Neural cell (in vitro differentiated cells): ENCODE measurements around the gene FMO2. TPM values are rescaled to one million over a fixed set of nuclear protein-coding genes. Genes with fewer than 3 reads are reported as not detected.

ENCODE experiments used
- H2AFZ ChIP-seq: fragments of 200-600, 300-800 bp; sonication (generic), shearing (Covaris generic); 2 replicates; pipeline ENCODE4 v1.6.0; 2014; ENCODE audit warnings: low read depth, mild to moderate bottlenecking, antibody characterized with exemption, low read length, moderate library complexity
- H3F3A ChIP-seq: fragments of 200-600 bp; shearing (Covaris generic); 2 replicates; pipeline ENCODE4 v1.6.1; 2016; ENCODE audit warnings: mild to moderate bottlenecking, moderate library complexity, mixed read lengths, antibody characterized with exemption, low read length; ENCODE audit not compliant: insufficient read depth, poor library complexity, severe bottlenecking
- H3K27ac ChIP-seq: fragments of 200-600, 300-800 bp; sonication (generic), shearing (Covaris generic); 2 replicates; pipeline ENCODE4 v1.5.1; 2014; ENCODE audit warnings: mild to moderate bottlenecking, low read length, moderate library complexity
- H3K27me3 ChIP-seq: fragments of 300-800, 200-600 bp; sonication (generic), shearing (Covaris generic); 2 replicates; pipeline ENCODE4 v1.6.0; 2014; ENCODE audit warnings: mild to moderate bottlenecking, low read depth, low read length, moderate library complexity; ENCODE audit not compliant: insufficient read depth
- H3K36me3 ChIP-seq: fragments of 300-800, 200-600 bp; sonication (generic), shearing (Covaris generic); 2 replicates; pipeline ENCODE4 v1.5.1; 2014; ENCODE audit warnings: mild to moderate bottlenecking, antibody characterized with exemption, low read length, moderate library complexity; ENCODE audit not compliant: insufficient read depth
- H3K4me2 ChIP-seq: fragments of 300-800, 200-600 bp; sonication (generic), shearing (Covaris generic); 2 replicates; pipeline ENCODE4 v1.6.0; 2014; ENCODE audit warnings: mild to moderate bottlenecking, low read length
- H3K4me3 ChIP-seq: fragments of 300-800, 200-600 bp; sonication (generic), shearing (Covaris generic); 2 replicates; pipeline ENCODE4 v1.5.1; 2014; ENCODE audit warnings: mild to moderate bottlenecking, low read length, moderate library complexity
- H3K79me2 ChIP-seq: fragments of 200-600 bp; shearing (Covaris generic); replicated peaks from 2 replicates; pipeline ENCODE4 v1.6.0; 2014; ENCODE audit warnings: mild to moderate bottlenecking, low read length, moderate library complexity; ENCODE audit not compliant: insufficient read depth
- H3K9ac ChIP-seq: fragments of 300-800, 200-600 bp; sonication (generic), shearing (Covaris generic); 2 replicates; pipeline ENCODE4 v1.6.1; 2016; ENCODE audit warnings: mild to moderate bottlenecking, low read length, mixed read lengths
- H3K9me2 ChIP-seq: fragments of 200-600 bp; shearing (Covaris generic); 2 replicates; pipeline ENCODE4 v1.6.1; 2016; ENCODE audit warnings: mild to moderate bottlenecking, low read length, mixed read lengths; ENCODE audit not compliant: insufficient read depth
- H3K9me3 ChIP-seq: fragments of 200-600, 300-800 bp; sonication (generic), shearing (Covaris generic); 2 replicates; pipeline ENCODE4 v1.6.1; 2016; ENCODE audit warnings: mild to moderate bottlenecking, mixed run types, low read length, moderate library complexity, mixed read lengths
- H4K20me1 ChIP-seq: fragments of 200-600 bp; shearing (Covaris generic); 2 replicates; pipeline ENCODE4 v1.6.1; 2016; ENCODE audit warnings: mild to moderate bottlenecking, mixed run types; ENCODE audit not compliant: insufficient read depth
- CTCF ChIP-seq: fragments of 450-650 bp; IDR thresholded peaks from 2 replicates; pipeline ENCODE4 v1.5.1; 2014; ENCODE audit warnings: antibody characterized with exemption, mild to moderate bottlenecking, moderate library complexity; ENCODE audit not compliant: poor library complexity, severe bottlenecking
- EP300 ChIP-seq: fragments of 450-650 bp; conservative IDR thresholded peaks from 2 replicates; pipeline ENCODE4 v1.6.1; 2014; ENCODE audit warnings: antibody characterized with exemption, mild to moderate bottlenecking, moderate library complexity; ENCODE audit not compliant: poor library complexity, severe bottlenecking
- EZH2 ChIP-seq: fragments of 200-600, 300-800 bp; shearing (Covaris generic), sonication (generic); IDR thresholded peaks from 2 replicates; pipeline ENCODE4 v1.6.1; 2014; ENCODE audit warnings: antibody characterized with exemption, low read length, borderline replicate concordance, mild to moderate bottlenecking; ENCODE audit not compliant: insufficient read depth, poor library complexity, severe bottlenecking
- MXI1 ChIP-seq: fragments of 450-650 bp; conservative IDR thresholded peaks from 2 replicates; pipeline ENCODE4 v1.6.1; 2014; ENCODE audit warnings: antibody characterized with exemption, mild to moderate bottlenecking; ENCODE audit not compliant: poor library complexity, severe bottlenecking
- POLR2AphosphoS5 ChIP-seq: IDR thresholded peaks from 2 replicates; pipeline ENCODE4 v1.6.1; 2012
- RAD21 ChIP-seq: fragments of 450-650 bp; conservative IDR thresholded peaks from 2 replicates; pipeline ENCODE4 v1.6.1; 2014; ENCODE audit warnings: antibody characterized with exemption, mild to moderate bottlenecking, moderate library complexity
- REST ChIP-seq: IDR thresholded peaks from 2 replicates; pipeline ENCODE4 v1.6.1; 2012; ENCODE audit warnings: borderline replicate concordance
- SMC3 ChIP-seq: fragments of 450-650 bp; conservative IDR thresholded peaks from 2 replicates; pipeline ENCODE4 v1.6.1; 2014; ENCODE audit warnings: antibody characterized with exemption, mild to moderate bottlenecking, moderate library complexity; ENCODE audit not compliant: poor library complexity
- TAF1 ChIP-seq: IDR thresholded peaks from 2 replicates; pipeline ENCODE4 v1.6.1; 2012; ENCODE audit warnings: low read depth
- polyA plus RNA-seq: library from polyadenylated mRNA; depleted of rRNA; stranded (reverse); fragments of >200 nt; gene quantifications from 2 replicates; pipeline ENCODE4 v1.2.3, GENCODE V29; 2014

FMO2 gene
- polyA plus RNA-seq, 1 donor from 2014 or later: not detected

GRCh38 chr1:171196351-171196750, 11.3 kb downstream of the FMO2 start:
- Histone ChIP-seq H3K9me2 (no peaks in the 10 kb centered on the region), H3K4me3 (no peak overlapping the region), H3K9me3 (no peaks in the 10 kb centered on the region), H3K79me2 (no peaks in the 10 kb centered on the region), H3K27me3 (no peaks in the 10 kb centered on the region), H2AFZ (no peak overlapping the region), H3K36me3 (no peaks in the 10 kb centered on the region), H4K20me1 (no peaks in the 10 kb centered on the region), H3F3A (no peaks in the 10 kb centered on the region), H3K27ac (no peak overlapping the region), H3K4me2 (no peak overlapping the region), H3K9ac (no peak overlapping the region)
- no peak for TF ChIP-seq EP300
- TF ChIP-seq RAD21: no peak
- no peak for TF ChIP-seq TAF1
- TF ChIP-seq REST: no peak
- TF ChIP-seq EZH2: no peak
- no peak for TF ChIP-seq SMC3
- no peak for TF ChIP-seq MXI1
- TF ChIP-seq CTCF: no peak
- TF ChIP-seq POLR2AphosphoS5: no peak

DNA sequence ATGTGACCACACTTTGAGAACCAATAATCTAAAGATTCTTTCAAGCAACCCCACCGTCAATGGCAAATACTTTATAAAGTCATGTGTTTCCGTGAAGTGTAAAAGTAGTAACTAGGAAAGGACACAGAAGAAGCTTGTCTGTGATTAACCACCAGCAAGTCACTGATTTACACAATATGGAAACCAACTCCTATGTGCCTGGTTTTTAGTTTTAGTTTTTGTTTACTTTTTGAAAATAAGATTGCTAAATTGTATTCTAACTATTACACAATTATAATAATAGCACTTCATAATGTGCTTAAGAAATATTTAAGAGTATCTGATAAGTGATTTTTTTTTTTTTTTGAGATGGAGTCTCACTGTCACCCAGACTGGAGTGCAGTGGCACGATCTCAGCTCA, 13.0 kb downstream of the FMO2 start:
- H3K9ac ChIP-seq: no peak overlapping the region
- no peaks in the 10 kb centered on the region for H4K20me1 ChIP-seq
- no peaks in the 10 kb centered on the region for H3K36me3 ChIP-seq
- H3K27ac ChIP-seq: no peak overlapping the region
- no peaks in the 10 kb centered on the region for H3F3A ChIP-seq
- H3K9me2 ChIP-seq: no peaks in the 10 kb centered on the region
- H3K27me3 ChIP-seq: no peaks in the 10 kb centered on the region
- no peak overlapping the region for H3K4me3 ChIP-seq
- no peak overlapping the region for H2AFZ ChIP-seq
- no peaks in the 10 kb centered on the region for H3K79me2 ChIP-seq
- no peak overlapping the region for H3K4me2 ChIP-seq
- no peaks in the 10 kb centered on the region for H3K9me3 ChIP-seq
- TF ChIP-seq POLR2AphosphoS5 (no peak), TAF1 (no peak), REST (no peak), RAD21 (no peak), EZH2 (no peak), CTCF (no peak), MXI1 (no peak), SMC3 (no peak), EP300 (no peak)
